GM12878 (cell line): ENCODE results near the gene TANC1.

Experiments used
- BHLHE40 ChIP-seq, 2 experiments: fragments of 450-650 bp in 1 of 2; IDR thresholded peaks; 2 replicates each; pipeline ENCODE4 v1.6.1; 2011 to 2017; ENCODE audit warnings: low read depth in 2 of 2, borderline replicate concordance in 1 of 2, improper control_type of control experiment in 1 of 2, low read length in 1 of 2, mild to moderate bottlenecking in 1 of 2
- BMI1 ChIP-seq: fragments of 450-650 bp; IDR thresholded peaks from 2 replicates; pipeline ENCODE4 v1.6.1; 2016; ENCODE audit warnings: mild to moderate bottlenecking, moderate library complexity, borderline replicate concordance
- CTCF ChIP-seq, 3 experiments: IDR thresholded peaks in 2 of 3; conservative IDR thresholded peaks in 1 of 3; 2 replicates each; pipeline ENCODE4 v1.5.1; 2011; ENCODE audit warnings: low read depth in 3 of 3, low read length in 3 of 3, mild to moderate bottlenecking in 3 of 3, control low read depth in 2 of 3, moderate library complexity in 2 of 3, inconsistent platforms in 1 of 3, mixed read lengths in 1 of 3; ENCODE audit not compliant: control insufficient read depth in 2 of 3, insufficient read depth in 1 of 3; ENCODE audit errors: extremely low read depth in 1 of 3
- ELK1 ChIP-seq: IDR thresholded peaks from 2 replicates; pipeline ENCODE4 v1.6.1; 2012; ENCODE audit warnings: low read depth, low read length, improper control_type of control experiment
- EZH2 ChIP-seq: IDR thresholded peaks from 2 replicates; pipeline ENCODE4 v1.6.1; 2012; ENCODE audit warnings: low read depth, mild to moderate bottlenecking, control low read depth, inconsistent platforms, low read length, borderline replicate concordance; ENCODE audit not compliant: control insufficient read depth
- MAX ChIP-seq: IDR thresholded peaks from 2 replicates; pipeline ENCODE4 v1.6.1; 2012; ENCODE audit warnings: low read depth, low read length, improper control_type of control experiment
- PAX5 ChIP-seq: IDR thresholded peaks from 2 replicates; pipeline ENCODE4 v1.6.1; 2011; ENCODE audit warnings: low read depth, low read length, borderline replicate concordance
- POLR2A ChIP-seq: IDR thresholded peaks from 2 replicates; pipeline ENCODE4 v1.6.1; 2011; ENCODE audit warnings: low read depth, mild to moderate bottlenecking, low read length
- SPI1 ChIP-seq: IDR thresholded peaks from 2 replicates; pipeline ENCODE4 v1.6.1; 2011; ENCODE audit warnings: low read depth, mild to moderate bottlenecking, low read length, moderate library complexity, borderline replicate concordance; ENCODE audit not compliant: insufficient read depth
- TAF1 ChIP-seq: IDR thresholded peaks from 2 replicates; pipeline ENCODE4 v1.6.1; 2011; ENCODE audit warnings: mild to moderate bottlenecking, low read depth, low read length, borderline replicate concordance
- ZZZ3 ChIP-seq: IDR thresholded peaks from 2 replicates; pipeline ENCODE4 v1.6.1; 2011; ENCODE audit warnings: low read depth; ENCODE audit not compliant: control insufficient read depth, insufficient read length

GRCh38 chr2:158958365-158958764, 10.1 kb upstream of the TANC1 start:
- no peak for TF ChIP-seq BMI1
- TF ChIP-seq POLR2A = no peak
- no peak for TF ChIP-seq EZH2
- TF ChIP-seq CTCF (IDR thresholded peaks at IDR 0.05 in 2 of 3, conservative IDR thresholded peaks at IDR 0.05 in 1 of 3; ENCODE audit: control insufficient read depth in 2 of 3, extremely low read depth in 1 of 3, insufficient read depth in 1 of 3, low read depth in 3 of 3, low read length in 3 of 3) = no peak
- no peak for TF ChIP-seq PAX5
- no peak for TF ChIP-seq MAX
- TF ChIP-seq TAF1 = no peak
- TF ChIP-seq ZZZ3 = no peak
- no peak for TF ChIP-seq SPI1
- TF ChIP-seq BHLHE40 (IDR thresholded peaks at IDR 0.05; ENCODE audit: borderline replicate concordance in 1 of 2, low read depth in 2 of 2, low read length in 1 of 2) = no peak
- TF ChIP-seq ELK1 = no peak
